ENCODE data around the gene CDH23.

The CDH23 gene

DNA sequence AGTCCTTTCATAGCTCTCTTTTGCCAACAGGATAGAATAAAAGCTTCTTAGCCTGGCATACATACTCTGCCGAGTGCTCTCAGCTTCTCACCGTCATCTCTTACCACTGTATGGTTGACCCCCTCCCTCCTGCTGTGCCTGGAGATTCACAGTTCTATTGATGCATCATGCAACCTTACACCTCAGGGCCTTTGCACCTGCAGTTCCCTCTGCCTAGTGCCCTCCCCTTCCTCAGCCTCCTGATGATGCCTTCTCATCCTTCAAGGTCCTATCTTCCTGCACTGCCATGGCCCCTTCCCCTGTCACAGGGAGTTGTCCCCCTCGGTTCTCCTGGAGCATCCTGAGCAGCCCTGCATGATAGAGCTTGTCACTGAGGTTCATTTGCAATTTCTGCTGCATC is 81.5 kb downstream of the CDH23 start:
- H3K4me3 ChIP-seq (ENCODE audit: low read length) = no peak overlapping the region
- no peak for DNase-seq (ENCODE audit: low read depth)
- TF ChIP-seq, protein P1, sequence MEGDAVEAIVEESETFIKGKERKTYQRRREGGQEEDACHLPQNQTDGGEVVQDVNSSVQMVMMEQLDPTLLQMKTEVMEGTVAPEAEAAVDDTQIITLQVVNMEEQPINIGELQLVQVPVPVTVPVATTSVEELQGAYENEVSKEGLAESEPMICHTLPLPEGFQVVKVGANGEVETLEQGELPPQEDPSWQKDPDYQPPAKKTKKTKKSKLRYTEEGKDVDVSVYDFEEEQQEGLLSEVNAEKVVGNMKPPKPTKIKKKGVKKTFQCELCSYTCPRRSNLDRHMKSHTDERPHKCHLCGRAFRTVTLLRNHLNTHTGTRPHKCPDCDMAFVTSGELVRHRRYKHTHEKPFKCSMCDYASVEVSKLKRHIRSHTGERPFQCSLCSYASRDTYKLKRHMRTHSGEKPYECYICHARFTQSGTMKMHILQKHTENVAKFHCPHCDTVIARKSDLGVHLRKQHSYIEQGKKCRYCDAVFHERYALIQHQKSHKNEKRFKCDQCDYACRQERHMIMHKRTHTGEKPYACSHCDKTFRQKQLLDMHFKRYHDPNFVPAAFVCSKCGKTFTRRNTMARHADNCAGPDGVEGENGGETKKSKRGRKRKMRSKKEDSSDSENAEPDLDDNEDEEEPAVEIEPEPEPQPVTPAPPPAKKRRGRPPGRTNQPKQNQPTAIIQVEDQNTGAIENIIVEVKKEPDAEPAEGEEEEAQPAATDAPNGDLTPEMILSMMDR (IDR thresholded peaks at IDR 0.05; ENCODE audit: insufficient read depth, low read depth, low read length, missing control alignments) = no peak

GRCh38 chr10:71478813-71479365 is 82.2 kb downstream of the CDH23 start:
- TF ChIP-seq, protein P1 (IDR thresholded peaks at IDR 0.05; ENCODE audit: insufficient read depth, low read depth, low read length, missing control alignments) = no peak
- no peak overlapping the region for H3K4me3 ChIP-seq (ENCODE audit: low read length)
- no peak for DNase-seq (ENCODE audit: low read depth)

- TF ChIP-seq, protein P1 (IDR thresholded peaks at IDR 0.05; ENCODE audit: insufficient read depth, low read depth, low read length, missing control alignments) = no peak
- H3K4me3 ChIP-seq (ENCODE audit: low read length) = no peak overlapping the region
- no peak for DNase-seq (ENCODE audit: low read depth)
Measured at GRCh38 chr10:71479831-71480230, 83.1 kb downstream of the CDH23 start.

- TF ChIP-seq, protein P1 (IDR thresholded peaks at IDR 0.05; ENCODE audit: insufficient read depth, low read depth, low read length, missing control alignments) = no peak
- H3K4me3 ChIP-seq (ENCODE audit: low read length) = no peak overlapping the region
- DNase-seq (ENCODE audit: low read depth) = no peak
Measured at GRCh38 chr10:71480662-71481061, 83.9 kb downstream of the CDH23 start.

DNA sequence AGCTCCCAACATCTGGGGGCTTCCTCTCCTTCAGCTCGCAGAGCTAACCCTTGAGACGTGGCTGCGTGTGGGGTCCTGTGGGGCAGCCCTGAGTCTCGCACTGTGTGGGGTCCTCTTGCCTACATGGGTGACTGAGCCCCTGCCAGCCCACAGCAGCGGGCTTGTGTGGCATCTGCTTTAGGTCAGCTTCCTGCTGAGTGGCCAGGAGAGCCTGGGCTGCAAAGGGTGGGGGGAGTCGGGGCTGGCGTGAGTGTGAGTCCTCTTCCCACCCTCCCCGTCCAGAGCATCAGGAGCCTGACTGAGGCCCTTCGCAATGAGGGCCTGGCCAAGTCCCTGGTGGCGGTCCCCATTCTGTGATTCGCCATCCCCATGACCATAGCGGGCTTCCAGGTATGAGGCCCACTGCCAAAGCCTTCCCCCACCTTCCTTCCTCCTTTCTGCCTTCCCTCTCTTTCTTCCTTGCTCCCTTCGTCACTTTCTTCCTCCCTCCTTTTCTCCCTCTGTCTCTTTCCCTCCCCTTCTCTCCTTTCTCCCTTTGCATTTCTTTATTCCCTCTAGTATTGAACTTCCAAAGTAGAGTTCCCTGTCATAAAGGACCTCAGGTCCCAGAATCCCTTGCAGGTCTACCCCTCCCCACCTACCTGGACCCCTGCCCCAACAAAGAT is 85.2 kb downstream of the CDH23 start:
- DNase-seq (ENCODE audit: low read depth) = no peak
- no peak overlapping the region for H3K4me3 ChIP-seq (ENCODE audit: low read length)
- TF ChIP-seq, protein P1 (IDR thresholded peaks at IDR 0.05; ENCODE audit: insufficient read depth, low read depth, low read length, missing control alignments) = no peak

GRCh38 chr10:71482620-71483019 is 85.9 kb downstream of the CDH23 start:
- no peak for DNase-seq (ENCODE audit: low read depth)
- TF ChIP-seq, protein P1 (IDR thresholded peaks at IDR 0.05; ENCODE audit: insufficient read depth, low read depth, low read length, missing control alignments) = no peak
- no peak overlapping the region for H3K4me3 ChIP-seq (ENCODE audit: low read length)

- TF ChIP-seq, protein P1 (IDR thresholded peaks at IDR 0.05; ENCODE audit: insufficient read depth, low read depth, low read length, missing control alignments) = no peak
- H3K4me3 ChIP-seq (ENCODE audit: low read length) = no peak overlapping the region
- no peak for DNase-seq (ENCODE audit: low read depth)
Measured at GRCh38 chr10:71483135-71483534, 86.4 kb downstream of the CDH23 start.

All from epithelial cell of esophagus (primary cell).